Epithelial cell of esophagus (primary cell): ENCODE measurements around the gene DESI1.

Experiments used
- DNase-seq: peaks from one replicate; pipeline ENCODE4 v3.0.0; 2010; ENCODE audit warnings: low read depth
- H3K4me3 ChIP-seq: 2 replicates; pipeline ENCODE4 v1.5.1; 2011; ENCODE audit warnings: mild to moderate bottlenecking, low read length, control low read depth
- CTCF ChIP-seq: IDR thresholded peaks from 2 replicates; pipeline ENCODE4 v1.5.1; 2011; ENCODE audit warnings: low read depth, mild to moderate bottlenecking, low read length, control low read depth, inconsistent platforms; ENCODE audit not compliant: insufficient read depth; ENCODE audit errors: missing control alignments

Gene DESI1

GRCh38 chr22:41589391-41590241, 31.2 kb downstream of the DESI1 start, which contains the start of gene PMM1:
Gene PMM1, minus strand, starts transcription at chr22:41589840. Its CDS starts 35 bp downstream, at chr22:41589805.
- no peak for TF ChIP-seq CTCF
- DNase-seq = peak; percentile 100
- H3K4me3 ChIP-seq = peak within 1 kb of the TSS; percentile 87

- DNase-seq = no peak
- no peak for TF ChIP-seq CTCF
- H3K4me3 ChIP-seq = no peak overlapping the region
These were observed 33.5 kb downstream of the DESI1 start for GRCh38 chr22:41587347-41587723.

GRCh38 chr22:41585898-41586297, 34.9 kb downstream of the DESI1 start:
- TF ChIP-seq CTCF = no peak
- no peak for DNase-seq

GRCh38 chr22:41584881-41585280, 36.0 kb downstream of the DESI1 start:
- TF ChIP-seq CTCF = no peak
- DNase-seq = no peak
- no peak overlapping the region for H3K4me3 ChIP-seq

More at GRCh38 chr22:41585898-41586297, 34.9 kb downstream of the DESI1 start:
- no peak overlapping the region for H3K4me3 ChIP-seq

GRCh38 chr22:41582694-41583093, 38.1 kb downstream of the DESI1 start:
- no peak for DNase-seq
- no peak overlapping the region for H3K4me3 ChIP-seq
- TF ChIP-seq CTCF = no peak

- DNase-seq = no peak
- no peak for TF ChIP-seq CTCF
- no peak overlapping the region for H3K4me3 ChIP-seq
These were observed 40.9 kb downstream of the DESI1 start for GRCh38 chr22:41579997-41580355.
